ENCODE data around the gene SYCE3. TPM values are rescaled to one million over a fixed set of nuclear protein-coding genes. Genes with fewer than 3 reads are reported as not detected.
A peak's percentile ranks its signal among the peaks of the same experiment; 100 is the strongest.

SYCE3 gene
- total and polyA plus RNA-seq, 9 of the 15 experiments (the other 6 are each of a cell fraction or from before 2014, with no cell fraction given): 0.56 TPM; not detected in 8

GRCh38 chr22:50507991-50508884 is 54.5 kb downstream of the SYCE3 start, which contains the start of gene NCAPH2 (continued):
- TF ChIP-seq BCL6 (CRISPR knock-in tag; IDR thresholded peaks at IDR 0.05): no peak
- TF ChIP-seq, protein P1, sequence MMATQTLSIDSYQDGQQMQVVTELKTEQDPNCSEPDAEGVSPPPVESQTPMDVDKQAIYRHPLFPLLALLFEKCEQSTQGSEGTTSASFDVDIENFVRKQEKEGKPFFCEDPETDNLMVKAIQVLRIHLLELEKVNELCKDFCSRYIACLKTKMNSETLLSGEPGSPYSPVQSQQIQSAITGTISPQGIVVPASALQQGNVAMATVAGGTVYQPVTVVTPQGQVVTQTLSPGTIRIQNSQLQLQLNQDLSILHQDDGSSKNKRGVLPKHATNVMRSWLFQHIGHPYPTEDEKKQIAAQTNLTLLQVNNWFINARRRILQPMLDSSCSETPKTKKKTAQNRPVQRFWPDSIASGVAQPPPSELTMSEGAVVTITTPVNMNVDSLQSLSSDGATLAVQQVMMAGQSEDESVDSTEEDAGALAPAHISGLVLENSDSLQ (IDR thresholded peaks at IDR 0.05): peak; percentile 83
- TF ChIP-seq KHSRP (IDR thresholded peaks at IDR 0.05): peak; percentile 58; the same call in 1 of the 2 replicates
- 0 out of 2 replicates have a peak, but pooled peaks have one; percentile 49 for TF ChIP-seq ZBTB9 (CRISPR knock-in tag; IDR thresholded peaks at IDR 0.05)
- TF ChIP-seq E2F4 (CRISPR knock-in tag; IDR thresholded peaks at IDR 0.05; ENCODE audit: low read depth): peak; percentile 83; the same call in 1 of the 2 replicates
- TF ChIP-seq ETS1 (conservative IDR thresholded peaks at IDR 0.05; ENCODE audit: control insufficient read depth, low read depth, low read length): no peak
- peak; percentile 53; the same call in 1 of the 2 replicates for TF ChIP-seq POLR2H (tag; IDR thresholded peaks at IDR 0.05; ENCODE audit: low read depth)
- no peak for TF ChIP-seq ZNF217 (CRISPR knock-in tag; IDR thresholded peaks at IDR 0.05)
- no peak for TF ChIP-seq MCM7 (IDR thresholded peaks at IDR 0.05)
- TF ChIP-seq FOXJ3 (CRISPR knock-in tag; IDR thresholded peaks at IDR 0.05): no peak
- no peak for TF ChIP-seq DMBX1 (CRISPR knock-in tag; IDR thresholded peaks at IDR 0.05; ENCODE audit: borderline replicate concordance)
- TF ChIP-seq HLTF (IDR thresholded peaks at IDR 0.05): no peak
- no peak for TF ChIP-seq MEF2D (tag; conservative IDR thresholded peaks at IDR 0.05; ENCODE audit: low read depth)
- no peak for TF ChIP-seq MXI1 (IDR thresholded peaks at IDR 0.05; ENCODE audit: low read depth, low read length)
- TF ChIP-seq JUN (IDR thresholded peaks at IDR 0.05; ENCODE audit: borderline replicate concordance, low read depth, low read length): peak; percentile 18; the same call in 1 of the 2 replicates
- TF ChIP-seq JUN (CRISPR knock-in tag; IDR thresholded peaks at IDR 0.05; ENCODE audit: borderline replicate concordance): no peak
- no peak for TF ChIP-seq CHD4 (IDR thresholded peaks at IDR 0.05; ENCODE audit: insufficient read depth, insufficient replicate concordance, low read depth, low read length, poor library complexity, severe bottlenecking)
- no peak for TF ChIP-seq STAT5B (CRISPR knock-in tag; IDR thresholded peaks at IDR 0.05)
- TF ChIP-seq POLR3A (IDR thresholded peaks at IDR 0.05; ENCODE audit: borderline replicate concordance, extremely low read depth, insufficient read depth, insufficient read length): no peak
- TF ChIP-seq ZNF146 (CRISPR knock-in tag; IDR thresholded peaks at IDR 0.05; ENCODE audit: unreplicated experiment): no peak
- no peak; the same call in 1 of the 2 replicates for TF ChIP-seq ETV1 (tag; conservative IDR thresholded peaks at IDR 0.05; ENCODE audit: low read depth)
- no peak for TF ChIP-seq COPS2 (conservative IDR thresholded peaks at IDR 0.05)
- TF ChIP-seq LEF1 (IDR thresholded peaks at IDR 0.05): no peak
- no peak for TF ChIP-seq ZNF57 (CRISPR knock-in tag; IDR thresholded peaks at IDR 0.05)

Data from K562 (cell line).